ENCODE measurements around the gene DNAJC18.

Gene DNAJC18

GRCh38 chr5:139395844-139396640, 43.3 kb downstream of the DNAJC18 start:
- DNase-seq, result no peak
- no peak for TF ChIP-seq POLR2A (IDR thresholded peaks at IDR 0.05; ENCODE audit: low read length)
- no peak for TF ChIP-seq GATA1 (IDR thresholded peaks at IDR 0.05; ENCODE audit: low read depth, low read length)

GRCh38 chr5:139394654-139395566, 44.4 kb downstream of the DNAJC18 start, which contains the start of gene PROB1:
Gene PROB1, minus strand, starts transcription at chr5:139395104. Its CDS starts 23 bp downstream, at chr5:139395081.
- DNase-seq, result no peak
- no peak for TF ChIP-seq POLR2A (IDR thresholded peaks at IDR 0.05; ENCODE audit: low read length)
- no peak for TF ChIP-seq GATA1 (IDR thresholded peaks at IDR 0.05; ENCODE audit: low read depth, low read length)

GRCh38 chr5:139394123-139394653, 45.1 kb downstream of the DNAJC18 start:
- TF ChIP-seq POLR2A (IDR thresholded peaks at IDR 0.05; ENCODE audit: low read length) (no peak), GATA1 (IDR thresholded peaks at IDR 0.05; ENCODE audit: low read depth, low read length) (no peak)
- peak; percentile 12 to 27 for DNase-seq

GRCh38 chr5:139393497-139394122, 45.7 kb downstream of the DNAJC18 start:
- DNase-seq, result no peak
- TF ChIP-seq POLR2A (IDR thresholded peaks at IDR 0.05; ENCODE audit: low read length) (no peak), GATA1 (IDR thresholded peaks at IDR 0.05; ENCODE audit: low read depth, low read length) (no peak)

- no peak for TF ChIP-seq POLR2A (IDR thresholded peaks at IDR 0.05; ENCODE audit: low read length)
- TF ChIP-seq GATA1 (IDR thresholded peaks at IDR 0.05; ENCODE audit: low read depth, low read length), result no peak
Observed at GRCh38 chr5:139392678-139393496, 46.4 kb downstream of the DNAJC18 start.

GRCh38 chr5:139392324-139392677, 47.0 kb downstream of the DNAJC18 start:
- TF ChIP-seq POLR2A (IDR thresholded peaks at IDR 0.05; ENCODE audit: low read length) (no peak), GATA1 (IDR thresholded peaks at IDR 0.05; ENCODE audit: low read depth, low read length) (no peak)
- no peak for DNase-seq

More at GRCh38 chr5:139392678-139393496, 46.4 kb downstream of the DNAJC18 start:
- DNase-seq, result peak; percentile 74 to 77

- TF ChIP-seq GATA1 (IDR thresholded peaks at IDR 0.05; ENCODE audit: low read depth, low read length), result no peak
- no peak for TF ChIP-seq POLR2A (IDR thresholded peaks at IDR 0.05; ENCODE audit: low read length)
- DNase-seq, result no peak
Observed at GRCh38 chr5:139391570-139392323, 47.6 kb downstream of the DNAJC18 start.

- DNase-seq, result no peak
- TF ChIP-seq GATA1 (IDR thresholded peaks at IDR 0.05; ENCODE audit: low read depth, low read length) (no peak), POLR2A (IDR thresholded peaks at IDR 0.05; ENCODE audit: low read length) (no peak)
Observed at GRCh38 chr5:139390639-139391569, 48.4 kb downstream of the DNAJC18 start.

- TF ChIP-seq POLR2A (IDR thresholded peaks at IDR 0.05; ENCODE audit: low read length) (no peak), GATA1 (IDR thresholded peaks at IDR 0.05; ENCODE audit: low read depth, low read length) (no peak)
- DNase-seq, result no peak
Observed at GRCh38 chr5:139389701-139390638, 49.4 kb downstream of the DNAJC18 start, which contains the start of gene MZB1. Gene MZB1, minus strand, starts transcription at chr5:139389913. Its CDS starts 57 bp downstream, at chr5:139389856.

GRCh38 chr5:139388198-139388821, 51.0 kb downstream of the DNAJC18 start:
- DNase-seq, result no peak
- TF ChIP-seq GATA1 (IDR thresholded peaks at IDR 0.05; ENCODE audit: low read depth, low read length) (no peak), POLR2A (IDR thresholded peaks at IDR 0.05; ENCODE audit: low read length) (no peak)
